Brain pericyte (primary cell): ENCODE results near the gene SLC35F1.

Experiments
- DNase-seq: peaks from one replicate; pipeline ENCODE4 v3.0.0-alpha.2; 2012; ENCODE audit warnings: low read depth, low spot score

Gene SLC35F1

DNA sequence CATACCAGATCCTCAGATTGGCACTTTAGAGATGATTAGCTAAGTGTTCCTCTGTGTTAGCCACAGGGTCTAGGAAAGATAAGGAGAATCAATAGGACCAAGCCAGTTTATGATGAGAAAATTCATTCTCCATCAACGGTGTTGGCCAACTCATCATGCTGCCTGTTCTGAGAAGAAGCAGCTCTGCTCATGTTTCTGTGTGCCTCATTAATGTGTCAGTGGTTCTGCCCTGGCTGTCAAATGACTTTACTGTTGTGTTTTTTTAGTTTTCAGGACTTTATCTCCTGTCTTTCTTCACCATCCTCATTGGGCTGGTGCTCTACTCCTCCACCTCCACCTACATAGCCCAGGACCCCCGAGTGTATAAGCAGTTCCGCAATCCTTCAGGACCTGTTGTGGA is 406.7 kb downstream of the SLC35F1 start:
- DNase-seq: no peak

DNA sequence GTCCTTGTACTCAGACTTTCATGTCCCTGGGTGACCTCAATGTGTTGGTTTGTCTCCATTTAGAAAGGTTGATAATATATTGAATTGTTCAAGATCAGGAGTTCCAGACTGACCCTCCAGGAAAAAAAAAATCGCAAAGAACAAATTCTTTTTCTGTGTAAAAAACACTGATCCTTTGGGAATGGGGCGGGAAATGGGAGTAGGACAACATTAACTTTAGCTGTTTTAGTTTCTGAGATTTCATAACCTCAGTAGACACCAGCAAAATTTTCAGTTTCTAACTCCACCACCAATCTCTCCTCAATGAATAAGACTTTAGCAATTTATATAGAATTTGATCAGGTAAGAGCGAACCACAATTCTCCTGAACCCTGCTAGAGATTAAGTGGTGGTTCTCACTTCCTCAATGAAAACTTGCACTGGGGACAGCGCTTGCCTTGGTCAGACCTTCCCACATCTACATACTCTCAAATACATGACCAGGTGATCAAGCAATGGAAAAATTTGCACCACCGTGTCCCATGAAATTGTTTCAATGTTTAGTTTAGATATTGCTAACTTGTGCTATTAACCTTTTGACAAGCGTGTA is 409.8 kb downstream of the SLC35F1 start:
- no peak for DNase-seq

DNA sequence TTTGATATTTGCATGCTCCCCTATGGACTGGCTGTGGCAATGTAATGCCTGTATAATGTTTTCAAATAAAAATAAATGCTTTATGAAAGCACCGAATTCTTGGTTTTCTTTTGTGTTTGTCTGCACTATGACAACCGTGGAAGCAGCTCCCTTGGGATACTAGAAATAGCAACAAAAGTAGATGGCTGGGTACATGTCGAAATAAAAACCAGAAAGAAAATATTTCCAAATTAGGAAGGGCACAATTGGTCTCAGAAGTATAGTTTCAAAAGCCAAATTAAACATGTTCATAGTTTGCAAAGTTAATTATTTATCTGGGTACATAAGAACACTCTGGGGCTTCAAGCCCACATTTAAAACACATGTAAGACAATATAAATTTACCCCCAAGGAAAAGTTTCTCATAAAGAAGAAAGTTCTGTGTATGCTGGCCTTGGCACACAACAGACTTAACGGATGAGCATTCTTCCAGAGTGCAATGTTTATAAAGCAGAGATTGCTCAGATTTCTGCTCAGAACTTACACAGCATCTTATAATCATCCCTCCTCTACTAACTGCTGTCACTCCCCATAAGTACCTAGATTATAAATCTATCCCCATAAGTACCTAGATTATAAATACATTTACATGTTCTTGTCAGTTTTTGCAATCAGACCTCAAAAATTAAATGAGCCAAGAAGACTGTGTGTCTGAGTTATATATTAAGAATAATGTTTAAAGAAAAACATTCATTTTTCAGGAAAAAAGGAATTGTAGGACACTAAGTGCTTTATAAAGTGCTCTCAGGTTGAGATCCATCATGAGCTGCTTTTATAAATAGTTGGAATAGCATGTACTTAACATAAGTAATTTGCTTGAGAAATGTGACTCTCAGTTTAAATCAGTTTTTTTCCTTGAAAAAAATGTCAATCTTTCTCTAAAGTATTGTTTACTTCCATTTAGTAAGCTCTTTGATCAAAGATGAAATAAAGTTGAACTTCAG is 410.8 kb downstream of the SLC35F1 start:
- peak; percentile 21 for DNase-seq

DNA sequence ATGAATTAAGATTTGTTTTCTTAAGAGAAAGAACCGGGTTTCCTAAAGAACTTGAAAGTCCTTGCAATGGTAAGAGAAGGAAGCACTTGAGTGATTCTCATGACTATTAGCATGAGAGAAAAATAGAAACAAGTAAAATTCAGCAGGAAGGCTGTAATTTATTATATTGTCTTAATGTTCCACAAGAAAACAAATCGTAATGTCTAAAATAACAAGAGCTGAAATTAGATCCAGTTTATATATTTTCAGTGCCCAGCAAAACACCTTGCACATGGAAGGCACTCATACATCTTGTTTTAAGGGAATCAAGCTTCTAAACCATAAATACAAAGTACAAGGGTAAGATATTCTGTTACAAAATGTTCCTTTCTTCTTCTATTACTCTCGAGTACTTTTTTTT is 411.6 kb downstream of the SLC35F1 start:
- DNase-seq: no peak

DNA sequence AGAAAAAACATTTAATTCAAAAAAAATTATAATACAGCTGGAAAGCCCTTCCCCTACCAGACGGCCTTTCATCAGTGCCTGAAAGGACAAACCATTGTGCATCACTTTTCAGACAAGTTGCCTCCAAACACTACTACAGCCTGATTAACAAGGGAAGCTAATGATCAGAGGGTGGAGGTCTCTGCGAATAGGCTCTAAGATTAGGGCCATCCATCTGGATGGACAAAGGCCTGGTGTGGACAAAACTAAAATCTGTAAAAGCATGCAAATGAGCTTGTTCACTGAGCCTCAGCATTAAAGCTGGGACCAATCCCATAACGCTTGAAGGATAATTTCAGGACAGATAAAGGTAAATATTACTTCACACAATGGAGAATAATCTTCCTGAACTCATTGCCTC is 412.4 kb downstream of the SLC35F1 start:
- DNase-seq: no peak

DNA sequence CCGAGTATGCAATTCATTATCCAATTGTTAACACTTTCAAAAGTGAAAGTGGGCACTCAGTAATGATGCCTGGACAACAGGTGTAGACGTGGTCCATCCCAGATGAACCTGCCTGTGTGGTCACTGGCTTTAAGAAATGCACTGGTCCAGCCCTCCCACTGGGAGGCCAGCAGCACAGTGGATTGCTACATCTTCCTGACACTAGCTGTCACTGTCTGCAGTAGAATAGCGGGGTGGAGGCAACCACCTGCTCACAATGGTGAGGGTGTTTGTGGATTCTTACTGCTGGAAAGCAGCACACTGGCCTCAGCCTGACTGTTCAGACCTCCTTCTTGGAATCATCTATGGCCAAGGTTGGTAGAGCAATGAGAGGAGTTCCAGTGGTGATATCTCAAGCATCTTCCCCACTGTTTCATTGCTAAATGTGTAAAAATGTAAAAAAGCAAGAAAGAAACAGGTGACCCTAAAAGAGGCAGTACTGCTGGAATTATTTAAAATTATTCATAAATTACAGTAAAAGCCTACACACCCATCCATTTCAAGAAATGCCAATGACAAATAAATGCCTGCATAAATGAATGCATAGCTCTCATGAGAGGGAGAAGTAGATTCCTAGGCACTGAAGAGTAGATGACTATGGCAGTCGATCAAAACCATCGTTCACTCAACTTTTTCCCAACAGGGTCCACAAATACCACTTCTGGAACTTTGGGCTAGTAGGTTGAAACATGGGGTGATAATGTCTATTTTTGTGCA is 413.0 kb downstream of the SLC35F1 start:
- DNase-seq: no peak

DNA sequence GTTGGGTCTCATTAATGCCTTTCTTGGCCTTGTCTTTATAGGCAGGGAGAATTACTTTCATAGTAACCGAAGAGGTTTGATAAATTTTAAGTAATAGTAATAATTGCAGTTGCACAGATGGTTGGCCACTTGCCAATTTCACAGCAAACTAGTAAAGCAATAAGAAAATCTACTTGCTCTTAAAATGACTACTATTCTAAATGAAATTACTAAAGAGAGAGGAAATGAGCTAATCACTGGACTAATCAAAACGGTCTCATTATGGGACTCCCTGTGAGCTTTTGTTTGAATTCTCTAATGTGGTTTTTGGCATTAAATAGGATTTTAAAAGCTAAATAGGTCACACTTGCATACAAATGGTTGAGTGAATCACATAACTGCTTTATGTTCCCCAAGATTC is 413.6 kb downstream of the SLC35F1 start:
- no peak for DNase-seq

DNA sequence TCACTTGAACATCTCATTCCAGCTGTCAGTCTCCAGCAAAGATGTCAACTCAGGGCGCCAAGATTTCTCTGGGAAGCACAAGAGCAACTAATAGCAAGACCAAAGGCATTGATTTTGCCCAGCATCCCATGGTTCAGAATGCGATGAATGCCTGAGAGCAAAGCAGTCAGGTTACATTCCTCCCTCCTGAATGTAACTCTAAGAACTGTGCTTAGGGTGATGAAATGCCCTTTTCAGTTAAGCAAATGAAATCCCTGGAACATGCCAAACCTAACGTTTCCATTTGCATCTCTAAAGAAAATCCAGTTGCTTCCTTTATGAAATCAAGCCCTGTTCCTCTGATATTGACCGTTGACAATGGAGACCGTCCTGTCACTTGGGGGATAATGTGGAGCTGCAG is 417.1 kb downstream of the SLC35F1 start:
- DNase-seq: no peak

DNA sequence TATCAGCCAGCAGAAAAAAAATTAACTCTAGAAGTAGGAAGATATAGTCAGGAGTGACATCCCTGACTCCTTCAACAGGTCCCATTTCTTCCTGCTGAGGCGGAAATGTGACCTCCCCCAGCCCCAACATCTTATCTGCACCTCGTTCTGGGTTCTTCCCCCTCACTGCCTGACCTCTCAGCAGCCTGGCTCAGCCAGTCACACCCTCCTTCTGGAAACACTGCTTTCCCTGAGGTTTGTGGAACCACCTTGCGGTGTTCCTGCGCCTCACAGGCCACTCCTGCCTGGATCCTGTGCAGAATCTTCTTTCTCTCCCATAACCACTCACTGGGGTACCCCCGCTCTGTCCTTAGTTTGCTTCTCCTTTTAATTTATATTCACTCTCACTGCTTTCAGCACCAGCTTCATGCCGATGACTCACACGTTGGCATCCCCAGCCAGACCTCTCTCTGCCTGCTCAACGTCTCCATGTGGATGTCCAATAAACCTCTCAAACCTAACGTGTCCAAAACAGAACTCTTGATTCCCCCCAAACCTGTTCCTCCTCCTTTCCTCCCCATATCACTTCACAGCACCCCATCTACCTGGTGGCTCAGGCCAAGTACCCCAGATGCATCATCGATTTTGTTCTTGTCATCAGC is 418.3 kb downstream of the SLC35F1 start:
- no peak for DNase-seq

DNA sequence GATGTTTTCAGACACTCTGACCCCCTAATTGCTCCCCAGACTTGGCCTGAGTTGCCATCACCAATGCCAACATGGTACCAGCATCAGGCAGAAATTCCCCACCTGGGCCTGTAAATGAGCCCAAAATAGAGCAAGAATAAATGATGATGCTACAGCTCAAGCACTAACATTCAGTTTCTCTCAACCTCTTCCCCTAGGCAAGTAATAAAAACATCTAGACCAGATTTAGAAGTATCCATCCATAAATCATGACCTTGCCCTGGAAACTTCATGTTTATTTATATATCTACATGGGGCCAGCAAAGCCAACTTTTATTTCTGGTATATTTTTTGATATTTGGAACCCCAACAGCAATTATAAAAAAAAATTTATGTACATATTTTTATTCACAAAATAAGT is 419.6 kb downstream of the SLC35F1 start:
- DNase-seq: no peak

DNA sequence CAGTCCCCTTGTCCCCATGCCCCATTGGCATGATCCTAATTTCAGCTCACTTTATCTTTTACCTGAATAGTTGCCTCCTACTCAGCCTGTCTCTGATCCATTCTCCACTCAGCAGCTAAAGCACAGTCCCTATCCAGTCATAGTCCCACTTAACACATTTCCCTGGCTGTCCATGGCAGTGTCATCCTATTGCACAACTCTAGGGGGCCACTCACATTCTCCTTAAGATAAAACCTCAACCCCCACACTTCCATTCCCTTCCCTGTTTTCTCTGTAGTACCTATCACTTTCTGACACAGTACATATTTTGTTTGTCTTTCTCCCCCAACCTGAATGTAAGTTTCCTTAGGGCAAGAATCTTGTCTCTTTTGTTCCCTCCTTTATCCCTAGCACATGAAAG is 420.2 kb downstream of the SLC35F1 start:
- DNase-seq: no peak

DNA sequence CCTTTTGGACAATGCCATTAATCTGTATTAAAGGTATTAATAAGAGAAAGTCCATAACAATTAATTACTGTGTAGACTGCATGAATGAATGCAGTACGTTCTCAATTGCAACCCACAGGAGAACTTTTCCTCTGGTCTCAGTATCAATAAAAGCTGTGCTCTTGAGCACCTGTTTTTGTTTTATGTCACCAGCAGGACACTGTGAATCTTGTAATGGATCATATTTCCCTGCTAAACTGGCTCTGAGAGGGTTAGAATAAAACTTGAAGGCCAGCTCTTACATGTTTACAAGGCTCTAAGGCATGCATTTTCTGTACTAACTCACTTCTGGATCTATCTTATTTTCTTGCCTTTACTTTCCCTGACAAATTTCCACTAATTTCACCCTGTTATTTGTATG is 426.7 kb downstream of the SLC35F1 start:
- no peak for DNase-seq

DNA sequence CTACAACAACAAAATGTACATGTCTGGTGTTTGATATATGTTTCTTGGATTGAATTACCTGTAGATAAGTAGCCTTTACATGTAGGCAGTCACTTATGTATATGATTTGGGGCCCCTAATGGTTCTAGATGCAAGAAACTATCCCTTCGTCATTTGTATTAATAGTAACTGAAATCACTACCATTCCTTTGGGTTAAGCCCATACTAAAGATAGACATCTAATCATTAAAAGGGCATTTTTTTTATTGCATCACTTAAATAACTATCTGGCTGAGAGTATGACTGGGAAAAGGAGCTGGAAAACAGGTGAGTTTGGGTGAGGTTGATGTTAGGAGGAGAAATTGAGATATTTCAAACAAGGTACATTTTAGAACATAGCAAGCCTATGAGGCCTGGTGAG is 427.6 kb downstream of the SLC35F1 start:
- no peak for DNase-seq

DNA sequence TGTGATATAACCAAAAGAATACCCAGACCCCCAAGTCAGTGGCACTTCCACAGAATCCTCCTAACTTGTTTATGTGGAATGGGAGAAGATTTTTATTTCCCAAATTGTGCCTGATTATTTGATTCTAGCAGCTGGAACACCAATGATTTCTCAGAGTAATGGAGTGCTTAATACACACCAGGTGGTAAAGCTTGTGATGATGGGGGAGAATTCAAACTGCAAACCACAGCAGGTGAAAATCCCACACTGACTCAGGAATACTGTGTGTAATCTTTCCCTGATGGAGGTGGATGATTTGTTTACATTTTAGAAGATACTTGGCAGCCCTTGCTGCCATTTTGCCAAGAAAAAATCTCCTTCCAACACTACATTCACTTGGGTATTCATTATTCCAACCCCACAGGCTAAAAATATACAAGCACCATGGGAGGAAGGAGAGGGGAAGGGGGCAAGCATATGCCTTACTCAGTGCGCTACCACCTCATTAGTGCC is 428.3 kb downstream of the SLC35F1 start:
- no peak for DNase-seq

DNA sequence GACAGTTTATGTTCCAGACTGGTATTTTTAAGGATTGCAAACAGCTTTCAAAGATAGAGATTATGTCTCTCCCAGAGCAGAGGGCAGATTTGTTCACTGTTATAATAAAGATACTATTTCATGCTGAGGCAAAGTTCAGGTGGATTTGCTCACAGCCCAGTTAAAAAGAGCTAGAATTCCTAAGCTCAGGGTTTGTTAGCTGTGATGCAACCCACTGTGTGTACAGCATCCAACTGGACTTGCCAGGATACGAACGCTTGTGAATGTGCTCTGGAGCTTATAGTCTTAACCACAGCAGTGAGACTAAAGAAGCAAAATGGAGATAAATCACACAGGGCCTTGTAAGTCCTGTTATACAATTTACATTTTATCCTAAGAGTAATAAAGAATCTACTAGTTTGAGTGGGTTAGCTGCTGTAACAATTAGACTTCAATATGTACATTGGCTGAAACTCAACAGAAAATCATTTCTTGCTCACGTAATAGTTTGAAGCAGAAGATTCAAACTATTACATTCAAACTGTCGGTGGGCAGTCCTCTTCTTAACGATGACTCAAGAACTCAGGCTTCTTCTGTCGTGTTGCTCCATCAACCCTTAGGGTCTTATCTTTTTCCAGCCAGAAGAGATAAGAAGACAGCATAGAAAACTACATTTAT is 437.1 kb downstream of the SLC35F1 start:
- no peak for DNase-seq

DNA sequence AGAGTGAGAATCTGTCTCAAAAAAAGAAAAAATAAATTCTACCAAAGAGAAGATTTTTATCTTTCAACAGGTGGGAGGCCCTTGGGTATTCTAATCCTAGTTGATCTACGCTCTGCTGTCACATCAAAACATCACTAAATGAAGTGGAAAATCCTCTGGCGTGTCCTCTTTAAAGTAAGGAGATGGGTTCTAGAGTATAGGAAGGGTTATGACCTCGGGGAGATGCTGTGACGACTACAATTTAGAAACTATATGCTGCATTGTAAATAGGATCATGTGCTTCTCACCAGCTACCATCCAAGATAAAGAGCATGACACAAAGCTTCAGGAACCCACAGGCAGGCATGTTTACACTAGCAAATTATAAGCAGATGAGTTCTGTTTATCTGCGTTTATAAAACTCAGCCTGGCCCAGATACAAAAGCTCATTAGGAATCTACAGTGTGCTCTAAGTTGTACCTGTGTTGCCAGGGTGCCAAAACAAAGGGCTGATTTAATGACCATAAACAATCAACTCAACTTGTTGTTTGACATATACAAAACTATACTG is 443.9 kb downstream of the SLC35F1 start:
- no peak for DNase-seq

DNA sequence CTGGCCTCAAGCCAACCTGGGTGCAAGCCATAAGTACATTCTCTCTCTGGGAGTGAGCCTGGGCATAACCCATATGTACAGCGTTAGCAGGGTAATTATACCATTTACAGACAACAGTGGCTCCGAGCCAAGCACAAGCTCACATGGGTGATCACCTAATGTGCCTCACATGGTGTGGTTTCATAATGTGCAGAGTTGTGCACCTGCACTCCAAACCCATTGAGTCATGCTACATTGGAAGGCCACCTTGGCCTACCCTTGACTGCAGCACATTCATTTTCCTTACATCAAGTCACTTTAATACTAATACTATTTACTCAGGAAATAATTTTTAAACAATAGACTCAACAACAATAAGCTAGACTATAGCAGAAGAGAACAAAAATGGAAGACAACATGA is 446.5 kb downstream of the SLC35F1 start:
- DNase-seq: no peak

DNA sequence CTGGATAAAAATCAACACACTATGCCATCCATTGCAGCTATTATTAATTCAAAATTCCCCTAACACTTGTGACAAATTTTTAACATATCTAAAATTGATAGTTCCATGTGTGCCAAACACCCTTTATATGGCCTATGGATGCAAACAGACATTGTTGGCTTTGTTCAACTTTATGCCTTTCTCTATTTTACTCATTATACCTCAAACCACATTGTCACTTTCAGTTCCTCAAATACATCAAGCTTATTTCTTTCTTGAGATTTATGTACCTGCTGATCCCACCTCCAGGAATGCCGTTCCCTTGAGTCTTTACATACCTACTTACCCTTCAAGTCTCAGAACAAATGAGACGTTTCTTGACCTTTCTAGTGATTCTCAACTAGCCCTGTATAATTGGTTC is 447.6 kb downstream of the SLC35F1 start:
- no peak for DNase-seq

DNA sequence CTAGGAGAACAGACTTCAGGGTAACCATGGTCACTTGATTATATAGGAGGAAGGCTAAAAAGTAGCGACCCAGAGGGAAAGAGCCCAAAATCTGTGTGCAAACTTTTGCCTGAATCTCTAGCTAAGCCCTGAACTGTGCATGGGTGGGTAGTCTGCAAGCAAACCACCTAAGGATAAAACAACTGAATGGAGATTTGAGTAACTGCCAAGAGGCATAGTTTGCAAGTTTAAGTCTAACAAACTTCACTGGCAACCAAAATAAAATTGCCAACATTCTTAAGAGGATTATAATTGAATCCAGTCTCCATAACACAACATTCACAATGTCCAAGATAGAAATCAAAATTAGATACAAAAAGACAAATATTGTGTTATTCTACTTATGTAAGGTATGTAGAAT is 449.0 kb downstream of the SLC35F1 start:
- DNase-seq: no peak

DNA sequence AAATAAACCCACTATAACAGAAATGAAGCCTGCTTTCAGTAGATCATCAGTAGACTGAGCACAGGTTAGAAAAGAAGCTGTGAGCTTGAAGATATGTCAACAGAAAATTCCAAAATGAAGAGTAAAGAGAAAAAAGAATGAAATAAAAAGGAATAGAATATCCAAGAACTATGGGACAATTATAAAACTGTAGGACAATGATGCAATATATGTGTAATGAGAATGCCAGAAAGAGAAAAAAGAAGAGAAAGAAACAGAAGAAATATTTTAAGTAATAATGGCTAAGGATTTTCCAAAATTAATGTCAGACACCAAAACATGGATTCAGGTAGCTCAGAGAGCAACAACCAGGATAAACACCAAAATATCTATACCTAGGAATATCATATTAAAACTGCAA is 449.6 kb downstream of the SLC35F1 start:
- DNase-seq: no peak
